ENCODE measurements around the gene FANCG.

Gene FANCG

DNA sequence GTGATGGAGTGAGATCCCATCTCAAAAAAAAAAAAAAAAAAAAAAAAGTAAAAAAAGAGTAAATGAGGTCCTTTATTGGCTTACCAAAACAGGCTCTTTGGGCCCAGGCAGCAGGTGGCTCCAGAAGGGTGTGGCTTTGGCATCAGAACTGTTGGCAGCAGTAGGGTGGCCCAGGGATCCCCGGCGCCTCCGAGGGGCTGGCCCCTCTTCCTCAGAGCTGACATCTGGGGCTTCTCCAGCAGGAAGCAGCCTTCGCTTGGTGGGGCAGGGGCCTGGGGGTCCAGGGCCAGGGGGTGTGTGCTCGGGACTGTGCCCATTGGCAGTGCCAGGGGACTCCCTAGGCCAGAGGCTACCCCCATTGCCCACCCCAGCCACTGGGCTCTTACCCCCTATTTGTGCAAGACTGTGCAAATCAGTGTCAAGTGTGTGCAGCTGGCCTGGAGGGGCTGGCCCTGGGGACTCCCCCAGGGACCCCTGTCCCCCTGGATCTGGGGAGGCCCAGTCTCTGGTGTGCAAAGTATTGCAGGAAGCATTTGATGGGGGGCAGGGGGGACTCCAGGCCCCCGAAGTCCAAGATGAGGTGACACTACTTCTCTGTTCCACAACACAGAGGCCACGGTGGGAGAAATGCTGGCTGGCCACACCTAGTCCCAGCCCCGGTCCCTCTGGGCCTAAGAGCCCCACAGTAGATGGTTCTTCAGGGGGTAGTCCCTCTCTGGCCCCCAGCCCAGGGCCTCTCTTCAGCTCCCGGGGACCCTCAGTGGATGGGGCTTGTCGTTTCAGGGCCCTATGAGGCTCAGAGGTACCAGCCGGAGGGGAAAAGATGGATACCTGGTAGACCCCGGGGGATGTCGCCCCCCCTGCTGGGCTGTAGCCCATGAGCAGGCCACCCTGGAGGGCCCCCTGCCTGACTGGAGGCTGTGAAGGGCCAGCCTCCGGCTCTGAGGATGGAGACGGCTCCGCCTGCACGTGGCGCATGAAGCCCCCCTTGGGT lies 27.9 kb upstream of the FANCG start:
- peaks cover 12% of the 10 kb centered on the region; the same call in 1 of the 2 replicates for H3K36me3 ChIP-seq (ENCODE audit: insufficient read depth, low read length)
- H3K4me3 ChIP-seq (ENCODE audit: low read length, poor library complexity, severe bottlenecking) = no peak overlapping the region
- no peak overlapping the region for H3K4me2 ChIP-seq (ENCODE audit: low read depth, low read length, poor library complexity, severe bottlenecking)
- H3K4me1 ChIP-seq (ENCODE audit: insufficient read depth, low read length, poor library complexity, severe bottlenecking) = peaks cover 29% of the 10 kb centered on the region
- H3F3A ChIP-seq (ENCODE audit: low read depth) = no peaks in the 10 kb centered on the region
- H4K20me1 ChIP-seq (ENCODE audit: insufficient read depth, low read length, poor library complexity, severe bottlenecking) = peaks cover 4% of the 10 kb centered on the region
- no peaks in the 10 kb centered on the region for H3K27me3 ChIP-seq (ENCODE audit: insufficient read depth, low read length, poor library complexity, severe bottlenecking)
- TF ChIP-seq EZH2phosphoT487 (IDR thresholded peaks at IDR 0.05; ENCODE audit: borderline replicate concordance) = no peak
- TF ChIP-seq, protein P1, sequence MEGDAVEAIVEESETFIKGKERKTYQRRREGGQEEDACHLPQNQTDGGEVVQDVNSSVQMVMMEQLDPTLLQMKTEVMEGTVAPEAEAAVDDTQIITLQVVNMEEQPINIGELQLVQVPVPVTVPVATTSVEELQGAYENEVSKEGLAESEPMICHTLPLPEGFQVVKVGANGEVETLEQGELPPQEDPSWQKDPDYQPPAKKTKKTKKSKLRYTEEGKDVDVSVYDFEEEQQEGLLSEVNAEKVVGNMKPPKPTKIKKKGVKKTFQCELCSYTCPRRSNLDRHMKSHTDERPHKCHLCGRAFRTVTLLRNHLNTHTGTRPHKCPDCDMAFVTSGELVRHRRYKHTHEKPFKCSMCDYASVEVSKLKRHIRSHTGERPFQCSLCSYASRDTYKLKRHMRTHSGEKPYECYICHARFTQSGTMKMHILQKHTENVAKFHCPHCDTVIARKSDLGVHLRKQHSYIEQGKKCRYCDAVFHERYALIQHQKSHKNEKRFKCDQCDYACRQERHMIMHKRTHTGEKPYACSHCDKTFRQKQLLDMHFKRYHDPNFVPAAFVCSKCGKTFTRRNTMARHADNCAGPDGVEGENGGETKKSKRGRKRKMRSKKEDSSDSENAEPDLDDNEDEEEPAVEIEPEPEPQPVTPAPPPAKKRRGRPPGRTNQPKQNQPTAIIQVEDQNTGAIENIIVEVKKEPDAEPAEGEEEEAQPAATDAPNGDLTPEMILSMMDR (conservative IDR thresholded peaks at IDR 0.05; ENCODE audit: low read length) = no peak
- H3K9me2 ChIP-seq (replicated peaks; ENCODE audit: low read depth, low read length) = no peaks in the 10 kb centered on the region
- H3K9ac ChIP-seq (ENCODE audit: low read depth, low read length, poor library complexity, severe bottlenecking) = no peak overlapping the region
- H3K79me2 ChIP-seq (ENCODE audit: insufficient read depth, low read length) = peaks cover 6% of the 10 kb centered on the region
- no peaks in the 10 kb centered on the region for H3K9me3 ChIP-seq (ENCODE audit: insufficient read depth, low read depth, low read length)
- H2AFZ ChIP-seq (ENCODE audit: low read length) = no peak overlapping the region

DNA sequence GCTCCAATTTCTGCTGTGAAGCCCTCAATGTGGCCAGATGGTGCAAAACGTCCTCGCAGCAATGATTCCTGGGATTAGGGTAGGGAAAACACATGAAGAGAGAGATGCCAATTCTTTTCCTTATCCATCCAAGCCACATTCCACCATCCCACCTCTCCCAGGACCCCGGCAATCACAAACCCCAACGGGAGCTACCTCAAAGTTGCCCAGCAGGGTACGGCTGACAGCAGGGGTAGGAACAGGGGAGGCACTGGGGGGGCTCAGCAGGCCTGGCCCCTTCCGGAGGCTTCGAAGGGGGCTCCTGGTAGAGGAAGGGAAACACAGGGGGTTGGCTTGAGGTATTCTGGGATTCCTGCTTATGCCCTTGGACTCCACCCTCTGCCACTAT lies 26.6 kb upstream of the FANCG start:
- no peaks in the 10 kb centered on the region for H3F3A ChIP-seq (ENCODE audit: low read depth)
- peaks cover 4% of the 10 kb centered on the region for H4K20me1 ChIP-seq (ENCODE audit: insufficient read depth, low read length, poor library complexity, severe bottlenecking)
- no peak overlapping the region for H3K4me3 ChIP-seq (ENCODE audit: low read length, poor library complexity, severe bottlenecking)
- H3K36me3 ChIP-seq (ENCODE audit: insufficient read depth, low read length) = peaks cover 12% of the 10 kb centered on the region; the same call in 1 of the 2 replicates
- TF ChIP-seq EZH2phosphoT487 (IDR thresholded peaks at IDR 0.05; ENCODE audit: borderline replicate concordance) = no peak
- TF ChIP-seq, protein P1 (conservative IDR thresholded peaks at IDR 0.05; ENCODE audit: low read length) = no peak
- H3K9ac ChIP-seq (ENCODE audit: low read depth, low read length, poor library complexity, severe bottlenecking) = no peak overlapping the region
- H3K27me3 ChIP-seq (ENCODE audit: insufficient read depth, low read length, poor library complexity, severe bottlenecking) = no peaks in the 10 kb centered on the region
- H3K4me1 ChIP-seq (ENCODE audit: insufficient read depth, low read length, poor library complexity, severe bottlenecking) = peaks cover 31% of the 10 kb centered on the region
- H3K9me2 ChIP-seq (replicated peaks; ENCODE audit: low read depth, low read length) = no peaks in the 10 kb centered on the region
- H3K4me2 ChIP-seq (ENCODE audit: low read depth, low read length, poor library complexity, severe bottlenecking) = no peak overlapping the region
- H2AFZ ChIP-seq (ENCODE audit: low read length) = no peak overlapping the region
- no peaks in the 10 kb centered on the region for H3K9me3 ChIP-seq (ENCODE audit: insufficient read depth, low read depth, low read length)
- peaks cover 19% of the 10 kb centered on the region for H3K79me2 ChIP-seq (ENCODE audit: insufficient read depth, low read length)

DNA sequence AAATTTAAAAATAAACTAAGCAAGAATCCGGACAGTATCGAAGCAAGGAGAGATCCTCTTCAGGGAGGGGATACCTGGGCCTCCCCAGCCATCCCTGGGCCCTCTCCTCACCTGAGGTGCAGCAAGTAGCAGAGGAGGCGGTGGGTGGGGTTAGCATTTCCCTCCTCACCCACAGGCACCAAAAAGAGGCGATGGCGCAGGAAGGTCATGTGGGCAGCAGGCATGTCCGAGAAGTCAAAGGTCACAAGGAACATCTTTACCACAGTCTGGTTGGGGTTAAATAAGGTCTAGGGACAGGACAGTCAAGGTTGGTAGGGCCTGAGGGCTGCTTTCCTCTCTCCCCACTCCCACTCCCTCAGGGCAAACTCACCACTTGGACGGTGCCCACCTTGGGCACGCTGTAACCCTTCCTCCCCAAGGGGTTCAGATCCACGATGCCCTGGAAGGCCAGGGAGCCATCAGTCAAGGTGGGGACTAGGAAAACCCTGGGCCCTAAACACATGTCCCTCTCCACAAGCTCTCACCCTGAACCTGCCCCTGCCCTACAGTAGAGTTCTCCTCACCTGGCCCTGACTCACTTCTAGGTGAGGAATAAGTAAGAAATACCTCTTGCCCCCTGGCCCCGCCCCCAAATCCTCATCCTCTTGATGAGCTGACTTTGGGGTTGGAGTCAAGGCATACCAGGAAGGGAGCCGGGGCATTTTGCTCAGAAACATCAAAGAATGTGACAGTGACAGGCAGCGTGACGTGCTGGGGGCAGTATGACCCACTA lies 26.0 kb upstream of the FANCG start:
- H3K9me2 ChIP-seq (replicated peaks; ENCODE audit: low read depth, low read length) = no peaks in the 10 kb centered on the region
- no peak overlapping the region for H3K4me2 ChIP-seq (ENCODE audit: low read depth, low read length, poor library complexity, severe bottlenecking)
- peaks cover 2% of the 10 kb centered on the region for H4K20me1 ChIP-seq (ENCODE audit: insufficient read depth, low read length, poor library complexity, severe bottlenecking)
- H2AFZ ChIP-seq (ENCODE audit: low read length) = no peak overlapping the region
- no peaks in the 10 kb centered on the region for H3F3A ChIP-seq (ENCODE audit: low read depth)
- H3K4me3 ChIP-seq (ENCODE audit: low read length, poor library complexity, severe bottlenecking) = no peak overlapping the region
- no peaks in the 10 kb centered on the region for H3K27me3 ChIP-seq (ENCODE audit: insufficient read depth, low read length, poor library complexity, severe bottlenecking)
- H3K9me3 ChIP-seq (ENCODE audit: insufficient read depth, low read depth, low read length) = no peaks in the 10 kb centered on the region
- peaks cover 23% of the 10 kb centered on the region for H3K79me2 ChIP-seq (ENCODE audit: insufficient read depth, low read length)
- TF ChIP-seq, protein P1 (conservative IDR thresholded peaks at IDR 0.05; ENCODE audit: low read length) = no peak
- TF ChIP-seq EZH2phosphoT487 (IDR thresholded peaks at IDR 0.05; ENCODE audit: borderline replicate concordance) = no peak
- H3K4me1 ChIP-seq (ENCODE audit: insufficient read depth, low read length, poor library complexity, severe bottlenecking) = peaks cover 29% of the 10 kb centered on the region
- peaks cover 12% of the 10 kb centered on the region; the same call in 1 of the 2 replicates for H3K36me3 ChIP-seq (ENCODE audit: insufficient read depth, low read length)
- no peak overlapping the region for H3K9ac ChIP-seq (ENCODE audit: low read depth, low read length, poor library complexity, severe bottlenecking)
